Esophagus muscularis mucosa (tissue), 4 donors: ENCODE measurements around the gene TK2. TPM values are rescaled to one million over a fixed set of nuclear protein-coding genes. Genes with fewer than 3 reads are reported as not detected.

Experiments used
- DNase-seq: peaks from one replicate; pipeline ENCODE4 v3.0.0-alpha.2; 2017; ENCODE audit errors: extremely low spot score
- H3K27ac ChIP-seq, 4 donors: fragments of 200-600 bp; sonication (generic); replicated peaks in 1 of 4; 1 replicate in 3 of 4; 2 replicates in 1 of 4; pipeline ENCODE4 v1.5.1; 2016 to 2019; ENCODE audit warnings: mild to moderate bottlenecking in 1 of 4
- H3K27me3 ChIP-seq, 4 donors: fragments of 200-600 bp; sonication (generic); one replicate each; pipeline versions ENCODE4 v1.5.1 to v1.6.0; 2016 to 2019
- H3K36me3 ChIP-seq, 4 donors: fragments of 200-600 bp; sonication (generic); one replicate each; pipeline ENCODE4 v1.5.1; 2016 to 2019
- H3K4me1 ChIP-seq, 4 donors: fragments of 200-600 bp; sonication (generic); one replicate each; pipeline ENCODE4 v1.5.1; 2016 to 2019
- H3K4me3 ChIP-seq, 4 donors: fragments of 200-600 bp; sonication (generic); 1 replicate in 2 of 4; 2 replicates in 2 of 4; pipeline ENCODE4 v1.5.1; 2016 to 2019; ENCODE audit warnings: mild to moderate bottlenecking in 4 of 4, moderate library complexity in 1 of 4
- H3K9me3 ChIP-seq, 4 donors: fragments of 200-600 bp; sonication (generic); 1 replicate in 3 of 4; 2 replicates in 1 of 4; pipeline ENCODE4 v1.5.1; 2016 to 2019
- CTCF ChIP-seq, 3 experiments: fragments of 200-600 bp in 2 of 3; fragments of 450-650 bp in 1 of 3; sonication (generic) in 2 of 3; IDR thresholded peaks; one replicate each; pipeline ENCODE4 v1.5.1; 2017 to 2019; ENCODE audit warnings: antibody characterized with exemption in 3 of 3, mild to moderate bottlenecking in 2 of 3, moderate library complexity in 1 of 3
- EP300 ChIP-seq: sonication (generic); formaldehyde crosslinking; IDR thresholded peaks from one replicate; pipeline ENCODE4 v1.6.1; 2017; ENCODE audit warnings: antibody characterized with exemption
- POLR2A ChIP-seq: fragments of 450-650 bp; IDR thresholded peaks from one replicate; pipeline ENCODE4 v1.6.1; 2017; ENCODE audit warnings: antibody characterized with exemption, moderate library complexity, mild to moderate bottlenecking, low read depth
- POLR2AphosphoS5 ChIP-seq, 2 donors: sonication (generic); formaldehyde crosslinking; IDR thresholded peaks; one replicate each; pipeline ENCODE4 v1.6.1; 2017; ENCODE audit warnings: antibody characterized with exemption in 2 of 2
- WGBS: methylation state at CpG from one replicate; pipeline ENCODE4 v1.1.5; 2018; 5-methylcytosine and 5-hydroxymethylcytosine counted together
- intact Hi-C: fragments of 100-400 bp; cut with DNase I; formaldehyde crosslinking; loops from one replicate; pipeline ENCODE4 v1.15.1; 2023
- total RNA-seq, 4 donors: library from RNA; depleted of rRNA; stranded (reverse); fragments of >200 nt; gene quantifications; one replicate each; pipeline versions ENCODE4 v1.1.0 to v1.2.1, GENCODE V29; 2016

The TK2 gene
- total RNA-seq, 4 donors from 2014 or later, result 26.3 to 35.2 (median 30.0) TPM

GRCh38 chr16:66574531-66574930 is 24.6 kb upstream of the TK2 start:
- peaks cover 10 to 20% (median 14%) of the 10 kb centered on the region in 4 donors for H3K4me1 ChIP-seq
- WGBS, result 93% methylated on average over 3 of the region's 3 CpGs
- TF ChIP-seq EP300 (no peak), CTCF (IDR thresholded peaks at IDR 0.05) (no peak), POLR2A (no peak), POLR2AphosphoS5 (IDR thresholded peaks at IDR 0.05) (no peak)

GRCh38 chr16:66574081-66574480 is 24.2 kb upstream of the TK2 start:
- no peak for DNase-seq
- TF ChIP-seq EP300, result no peak
- TF ChIP-seq POLR2A, result no peak
- TF ChIP-seq CTCF (IDR thresholded peaks at IDR 0.05), result no peak
- TF ChIP-seq POLR2AphosphoS5 (IDR thresholded peaks at IDR 0.05), result no peak
- Histone ChIP-seq H3K4me3 (no peak overlapping the region), H3K36me3 (no peaks in the 10 kb centered on the region), H3K27ac (no peak overlapping the region), H3K4me1 (peaks cover 7 to 16% (median 11%) of the 10 kb centered on the region in 4 donors), H3K27me3 (peaks cover 0 to 33% (median 8%) of the 10 kb centered on the region in 4 donors), H3K9me3 (no peaks in the 10 kb centered on the region)
- WGBS, result 94% methylated on average over 1 of the region's 1 CpG
- intact Hi-C loops, result no loop called here

More at GRCh38 chr16:66574531-66574930, 24.6 kb upstream of the TK2 start:
- DNase-seq, result no peak
- Histone ChIP-seq H3K27me3 (peaks cover 0 to 38% (median 8%) of the 10 kb centered on the region in 4 donors), H3K9me3 (no peaks in the 10 kb centered on the region), H3K36me3 (no peaks in the 10 kb centered on the region), H3K4me3 (no peak overlapping the region), H3K27ac (no peak overlapping the region)
- intact Hi-C loops, result no loop called here

GRCh38 chr16:66572356-66572755 is 22.4 kb upstream of the TK2 start:
- H3K27ac ChIP-seq, result no peak overlapping the region
- no peak for DNase-seq
- H3K4me1 ChIP-seq, result peaks cover 0 to 6% (median 0%) of the 10 kb centered on the region in 4 donors
- intact Hi-C loops, result no loop called here
- H3K9me3 ChIP-seq, result no peaks in the 10 kb centered on the region
- TF ChIP-seq POLR2A (no peak), EP300 (no peak), CTCF (IDR thresholded peaks at IDR 0.05) (no peak), POLR2AphosphoS5 (IDR thresholded peaks at IDR 0.05) (no peak)
- H3K27me3 ChIP-seq, result peaks cover 0 to 16% (median 0%) of the 10 kb centered on the region in 4 donors
- H3K4me3 ChIP-seq, result no peak overlapping the region
- no peaks in the 10 kb centered on the region for H3K36me3 ChIP-seq
- 83% methylated on average over 2 of the region's 2 CpGs for WGBS

GRCh38 chr16:66569827-66570405 is 20.0 kb upstream of the TK2 start:
- TF ChIP-seq EP300 (no peak), POLR2A (no peak), POLR2AphosphoS5 (IDR thresholded peaks at IDR 0.05) (no peak), CTCF (IDR thresholded peaks at IDR 0.05) (no peak)
- DNase-seq, result no peak
- Histone ChIP-seq H3K4me3 (no peak overlapping the region), H3K4me1 (peaks cover 0 to 6% (median 0%) of the 10 kb centered on the region in 4 donors), H3K27me3 (no peaks in the 10 kb centered on the region), H3K9me3 (no peaks in the 10 kb centered on the region), H3K36me3 (peaks cover 11 to 23% (median 14%) of the 10 kb centered on the region in 4 donors), H3K27ac (no peak overlapping the region)
- intact Hi-C loops, result no loop called here
- WGBS, result 72% methylated on average over 3 of the region's 3 CpGs

GRCh38 chr16:66569131-66569530 is 19.2 kb upstream of the TK2 start:
- Histone ChIP-seq H3K4me3 (no peak overlapping the region), H3K9me3 (no peaks in the 10 kb centered on the region), H3K4me1 (peaks cover 0 to 6% (median under 1%) of the 10 kb centered on the region in 4 donors), H3K27me3 (no peaks in the 10 kb centered on the region), H3K27ac (no peak overlapping the region), H3K36me3 (peaks cover 11 to 29% (median 16%) of the 10 kb centered on the region in 4 donors)
- no peak for DNase-seq
- no peak for TF ChIP-seq EP300
- TF ChIP-seq POLR2A, result no peak
- TF ChIP-seq POLR2AphosphoS5 (IDR thresholded peaks at IDR 0.05), result no peak
- TF ChIP-seq CTCF (IDR thresholded peaks at IDR 0.05), result no peak
- intact Hi-C loops, result no loop called here
- 91% methylated on average over 1 of the region's 1 CpG for WGBS
